Vagina (tissue), 2 donors: Measurements from ENCODE around the gene FGF19.

Experiments
- POLR2A ChIP-seq, 2 donors: fragments of 450-650 bp; IDR thresholded peaks; one replicate each; pipeline ENCODE4 v1.6.1; 2017; ENCODE audit warnings: antibody characterized with exemption in 2 of 2, mild to moderate bottlenecking in 2 of 2, moderate library complexity in 2 of 2
- TF ChIP-seq, protein P1 (sequence below), 3 experiments: fragments of 450-650 bp in 2 of 3; fragments of 200-600 bp in 1 of 3; sonication (generic) in 1 of 3; IDR thresholded peaks; one replicate each; pipeline ENCODE4 v1.5.1; 2017 to 2019; ENCODE audit warnings: antibody characterized with exemption in 3 of 3, mild to moderate bottlenecking in 2 of 3, moderate library complexity in 2 of 3

- TF ChIP-seq, protein P1, sequence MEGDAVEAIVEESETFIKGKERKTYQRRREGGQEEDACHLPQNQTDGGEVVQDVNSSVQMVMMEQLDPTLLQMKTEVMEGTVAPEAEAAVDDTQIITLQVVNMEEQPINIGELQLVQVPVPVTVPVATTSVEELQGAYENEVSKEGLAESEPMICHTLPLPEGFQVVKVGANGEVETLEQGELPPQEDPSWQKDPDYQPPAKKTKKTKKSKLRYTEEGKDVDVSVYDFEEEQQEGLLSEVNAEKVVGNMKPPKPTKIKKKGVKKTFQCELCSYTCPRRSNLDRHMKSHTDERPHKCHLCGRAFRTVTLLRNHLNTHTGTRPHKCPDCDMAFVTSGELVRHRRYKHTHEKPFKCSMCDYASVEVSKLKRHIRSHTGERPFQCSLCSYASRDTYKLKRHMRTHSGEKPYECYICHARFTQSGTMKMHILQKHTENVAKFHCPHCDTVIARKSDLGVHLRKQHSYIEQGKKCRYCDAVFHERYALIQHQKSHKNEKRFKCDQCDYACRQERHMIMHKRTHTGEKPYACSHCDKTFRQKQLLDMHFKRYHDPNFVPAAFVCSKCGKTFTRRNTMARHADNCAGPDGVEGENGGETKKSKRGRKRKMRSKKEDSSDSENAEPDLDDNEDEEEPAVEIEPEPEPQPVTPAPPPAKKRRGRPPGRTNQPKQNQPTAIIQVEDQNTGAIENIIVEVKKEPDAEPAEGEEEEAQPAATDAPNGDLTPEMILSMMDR (IDR thresholded peaks at IDR 0.05): no peak
- TF ChIP-seq POLR2A (IDR thresholded peaks at IDR 0.05): no peak
These were observed 47.0 kb downstream of the FGF19 start for GRCh38 chr11:69656536-69657455.
